ENCODE data around the gene EXPH5.

EXPH5 gene

DNA sequence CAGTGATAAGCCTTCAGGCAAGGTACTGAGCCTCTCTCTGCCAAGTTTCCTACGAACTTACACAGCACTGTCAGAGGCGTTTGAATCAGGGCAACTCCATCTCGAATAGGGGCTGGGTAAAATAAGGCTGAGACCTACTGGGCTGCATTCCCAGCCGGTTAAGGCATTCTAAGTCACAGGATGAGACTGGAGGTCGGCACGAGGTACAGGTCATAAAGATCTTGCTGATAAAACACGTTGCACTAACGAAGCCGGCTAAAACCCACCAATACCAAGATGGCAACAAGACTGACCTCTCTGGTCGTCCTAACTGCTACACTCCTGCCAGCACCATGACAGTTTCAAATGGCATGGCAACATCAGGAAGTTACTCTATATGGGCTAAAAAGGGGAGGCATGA, 75.0 kb downstream of the EXPH5 start:
- DNase-seq (ENCODE audit: low read depth), result no peak

DNA sequence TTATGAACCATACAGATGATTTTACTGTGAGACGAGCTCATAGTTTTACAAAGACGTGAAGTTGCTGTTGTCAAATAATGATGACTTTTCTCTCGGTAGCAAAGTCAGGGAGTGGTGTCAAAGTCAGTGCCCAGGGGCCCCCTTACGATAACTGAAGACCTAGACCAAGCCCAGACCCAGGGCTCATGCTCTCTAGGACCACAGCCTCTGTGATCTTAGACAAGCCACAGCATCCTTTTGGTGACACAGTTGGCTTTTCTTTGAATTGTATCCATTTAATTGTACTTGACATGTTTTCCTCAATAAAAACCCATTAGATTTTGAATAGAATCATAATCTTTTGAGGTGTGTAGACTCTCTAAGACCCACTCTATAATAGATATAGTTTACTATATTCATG, 77.4 kb downstream of the EXPH5 start:
- DNase-seq (ENCODE audit: low read depth), result no peak

DNA sequence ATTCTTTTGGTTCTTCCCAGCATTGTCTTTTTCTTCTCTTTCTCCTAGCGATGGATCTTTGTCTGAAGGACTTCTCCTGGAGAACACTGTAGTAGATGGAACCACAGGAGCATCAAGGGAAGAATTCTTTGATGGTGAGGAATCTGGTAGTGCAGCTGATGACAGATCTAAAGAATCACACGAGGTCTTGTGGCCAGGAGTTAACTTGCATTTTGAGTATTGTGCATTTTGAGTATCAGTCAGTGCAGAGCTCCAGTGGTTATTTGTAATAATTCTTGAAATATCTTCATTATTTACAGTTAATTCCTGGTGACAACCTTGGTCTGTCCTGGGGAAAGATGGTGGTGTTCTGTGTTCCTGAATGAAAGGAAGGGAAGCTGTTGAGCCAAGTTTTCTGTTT, 80.9 kb downstream of the EXPH5 start:
- DNase-seq (ENCODE audit: low read depth), result no peak

DNA sequence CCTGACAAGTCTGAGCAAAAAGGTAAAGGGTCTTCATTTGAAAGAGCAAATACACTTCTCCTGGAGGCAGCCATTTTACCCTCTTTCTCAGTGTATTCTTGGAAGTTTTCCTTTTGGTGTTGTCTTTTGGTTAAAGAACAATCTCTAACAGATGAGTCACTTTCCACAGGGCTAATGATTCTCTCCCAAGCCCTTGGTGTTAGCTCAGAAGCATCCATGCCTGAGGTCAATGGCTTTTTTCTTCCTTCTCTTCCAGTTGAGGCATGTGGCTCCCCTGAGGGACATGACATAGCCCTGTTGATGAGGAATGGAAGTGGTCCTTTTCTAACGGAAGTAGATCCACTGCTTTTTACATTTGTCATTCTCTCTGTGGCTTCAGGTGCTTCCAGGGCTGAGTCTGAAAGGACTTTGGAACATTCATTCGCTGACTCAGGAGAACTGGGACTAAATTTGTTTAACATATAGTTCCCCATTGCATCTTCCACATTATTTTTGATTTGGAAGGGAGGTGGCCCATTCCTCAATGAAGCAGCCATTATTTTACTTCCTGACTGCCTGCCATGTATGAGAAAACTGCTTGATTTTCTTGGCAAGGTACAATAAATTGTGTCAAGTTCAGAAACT, 81.6 kb downstream of the EXPH5 start:
- DNase-seq (ENCODE audit: low read depth), result no peak

DNA sequence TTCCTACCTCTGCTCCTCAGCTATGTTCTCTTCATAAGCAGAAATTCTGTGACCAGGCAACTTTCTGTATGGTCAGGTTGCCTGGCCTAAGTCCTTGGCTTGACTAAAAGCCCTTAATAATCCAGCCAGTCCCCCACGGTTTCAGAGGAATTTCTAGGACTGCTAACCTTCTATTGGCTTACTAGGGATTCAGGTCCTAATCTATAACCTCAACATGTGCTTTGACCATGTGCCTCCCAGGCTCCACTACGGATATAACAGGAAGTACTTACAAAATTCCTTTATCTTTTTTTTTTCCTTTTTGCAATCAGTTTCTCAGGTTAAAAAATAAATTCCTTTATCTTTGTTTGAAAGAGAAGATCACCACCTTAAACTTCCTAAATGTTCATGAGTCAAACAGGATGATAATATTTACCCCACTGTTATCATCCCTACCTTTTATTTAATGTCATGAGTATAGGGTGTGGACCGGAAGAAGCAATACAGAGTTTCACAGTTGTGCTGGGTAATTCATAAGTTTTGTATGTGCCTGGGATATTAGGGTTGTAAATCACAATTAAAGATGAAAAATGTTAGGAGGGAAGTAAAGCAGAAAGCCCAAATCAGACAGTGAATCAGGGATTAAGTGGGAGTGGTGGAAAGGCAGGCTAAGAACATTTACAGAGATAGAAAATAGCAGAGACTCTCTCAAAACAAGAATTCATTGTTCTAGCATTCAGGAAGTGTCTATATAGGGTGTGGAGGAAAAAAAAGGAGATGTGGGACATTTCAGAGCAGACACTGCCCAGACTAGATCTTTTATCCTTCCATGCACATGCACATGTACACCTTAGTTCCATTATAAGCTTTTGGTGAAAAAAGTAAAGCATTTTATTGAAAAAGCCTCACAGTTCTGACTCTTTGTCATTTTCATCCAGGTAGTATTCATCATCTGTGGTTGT, 84.6 kb downstream of the EXPH5 start:
- DNase-seq (ENCODE audit: low read depth), result no peak

DNA sequence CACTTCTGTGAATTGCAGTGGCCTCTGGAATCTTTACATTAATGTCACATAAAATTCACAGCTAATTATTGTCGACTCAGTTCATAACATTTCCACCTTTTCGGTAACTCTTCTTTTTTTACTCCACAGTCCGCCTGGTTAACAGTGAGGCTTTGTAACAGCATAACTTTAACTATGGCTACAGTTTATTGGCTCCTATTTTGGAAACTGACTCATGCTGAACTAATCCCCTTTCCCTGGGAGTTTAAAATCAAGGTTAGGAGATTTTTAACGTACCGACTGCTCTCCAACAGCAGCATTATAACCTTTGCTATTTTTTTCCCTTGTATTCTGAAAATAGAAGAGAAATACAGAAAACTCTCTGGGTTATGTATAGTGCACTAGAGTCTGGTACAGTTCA, 92.2 kb downstream of the EXPH5 start:
- DNase-seq (ENCODE audit: low read depth), result no peak

DNA sequence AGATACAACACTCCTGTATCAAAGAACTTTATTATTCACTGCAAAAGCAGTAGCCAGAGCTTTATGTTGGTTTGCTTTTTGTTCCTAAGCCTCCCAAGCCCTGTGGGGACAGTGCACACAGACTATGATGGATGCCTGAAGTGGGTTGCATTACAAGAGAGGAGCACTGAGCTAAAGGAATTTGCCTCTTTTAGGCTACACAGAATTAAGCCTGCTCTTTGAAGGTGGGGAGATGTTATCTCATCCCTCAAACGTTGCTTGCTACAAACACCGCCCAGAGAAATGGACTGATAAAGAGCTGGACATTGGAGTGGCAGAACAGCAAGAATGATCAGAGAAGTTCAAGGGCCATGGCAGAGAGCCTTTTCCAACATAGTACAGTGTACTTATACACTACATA, 92.8 kb downstream of the EXPH5 start:
- no peak for DNase-seq (ENCODE audit: low read depth)

DNA sequence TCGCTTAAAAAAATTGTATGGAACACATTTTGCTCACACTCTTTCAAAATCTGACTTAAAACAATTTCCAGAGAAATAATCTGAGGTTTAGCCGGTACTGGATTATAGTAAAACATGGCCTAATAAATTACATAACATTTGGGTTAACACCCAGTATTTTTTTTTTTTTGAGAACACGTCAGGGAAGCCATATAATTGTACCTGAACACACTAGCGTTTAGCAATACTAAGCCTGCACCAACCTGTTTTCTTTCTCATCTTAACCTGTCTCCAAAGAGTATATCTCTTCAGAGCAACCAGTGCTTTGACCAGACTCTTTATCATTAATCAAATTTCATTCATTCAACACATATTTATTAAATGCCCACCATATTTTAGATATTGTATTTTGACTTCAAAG, 93.4 kb downstream of the EXPH5 start:
- no peak for DNase-seq (ENCODE audit: low read depth)

DNA sequence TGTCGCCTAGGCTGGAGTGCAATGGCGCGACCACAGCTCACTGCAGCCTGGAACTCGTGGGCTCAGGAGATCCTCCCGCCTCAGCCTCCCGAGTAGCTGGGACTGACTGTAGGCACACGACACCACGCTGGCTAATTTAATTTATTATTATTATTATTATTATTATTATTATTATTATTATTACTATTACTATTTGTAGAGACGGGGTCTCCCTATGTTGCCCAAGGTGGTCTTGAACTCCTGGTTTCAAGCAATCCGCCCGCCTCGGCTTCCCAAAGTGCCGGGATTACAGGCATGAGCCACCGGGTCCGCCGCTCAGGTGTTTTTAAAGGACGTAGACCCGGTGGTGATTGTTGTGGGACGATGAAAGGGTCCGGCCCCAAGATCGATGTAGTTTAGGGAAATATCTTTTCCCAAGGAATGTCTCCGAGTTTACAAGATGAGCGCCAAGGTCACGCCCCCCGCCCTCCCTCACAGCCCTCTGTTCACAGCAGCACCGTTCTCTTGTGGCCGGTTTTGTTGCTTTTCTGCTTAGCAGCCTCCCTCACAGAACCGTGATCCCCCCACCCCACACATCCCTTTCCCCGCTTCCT, 94.7 kb downstream of the EXPH5 start:
- DNase-seq (ENCODE audit: low read depth), result no peak

DNA sequence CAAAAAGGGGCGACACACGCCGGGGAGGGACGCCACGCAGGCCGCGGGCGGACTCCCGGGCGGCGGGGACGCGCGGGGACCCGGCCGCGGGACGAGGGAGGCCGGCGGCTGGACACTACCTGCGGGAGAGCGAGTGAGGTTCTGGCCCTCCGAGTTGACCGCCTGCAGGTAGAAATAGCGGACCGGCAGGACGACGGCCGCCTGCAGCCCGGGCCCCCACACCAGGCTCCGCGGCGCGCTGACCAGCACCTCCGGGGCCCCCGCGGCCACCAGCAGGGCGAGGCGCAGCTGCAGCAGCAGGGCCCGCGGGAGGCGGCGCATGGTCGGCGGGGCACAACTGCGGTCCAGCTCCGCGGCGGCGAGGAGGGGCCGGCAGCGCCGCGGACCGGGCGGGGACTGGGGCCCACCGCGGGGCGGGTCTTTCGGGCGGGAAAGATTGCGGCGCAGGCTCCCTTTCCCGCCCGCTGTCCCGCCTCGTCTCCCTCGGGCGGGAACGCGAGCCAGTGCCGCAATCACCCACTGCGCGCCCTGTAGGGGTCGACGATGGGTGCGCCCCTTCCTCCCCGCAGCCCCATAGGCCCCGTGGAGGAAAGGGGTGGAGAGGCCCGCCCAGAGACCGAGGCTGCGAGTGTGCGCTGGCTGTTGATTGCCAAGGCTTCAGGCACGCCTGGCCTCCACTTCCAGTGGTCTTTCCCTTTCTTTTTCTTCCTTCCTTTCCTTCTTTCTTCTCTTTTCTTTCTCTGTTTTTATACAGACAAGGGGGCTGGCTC, 95.3 kb downstream of the EXPH5 start, which contains the start of gene POGLUT3:
POGLUT3 (minus strand) TSS at position 339 of the 770 bp plus-strand sequence; CDS start at position 321, 18 bp downstream.
- DNase-seq (ENCODE audit: low read depth), result peak; percentile 21

DNA sequence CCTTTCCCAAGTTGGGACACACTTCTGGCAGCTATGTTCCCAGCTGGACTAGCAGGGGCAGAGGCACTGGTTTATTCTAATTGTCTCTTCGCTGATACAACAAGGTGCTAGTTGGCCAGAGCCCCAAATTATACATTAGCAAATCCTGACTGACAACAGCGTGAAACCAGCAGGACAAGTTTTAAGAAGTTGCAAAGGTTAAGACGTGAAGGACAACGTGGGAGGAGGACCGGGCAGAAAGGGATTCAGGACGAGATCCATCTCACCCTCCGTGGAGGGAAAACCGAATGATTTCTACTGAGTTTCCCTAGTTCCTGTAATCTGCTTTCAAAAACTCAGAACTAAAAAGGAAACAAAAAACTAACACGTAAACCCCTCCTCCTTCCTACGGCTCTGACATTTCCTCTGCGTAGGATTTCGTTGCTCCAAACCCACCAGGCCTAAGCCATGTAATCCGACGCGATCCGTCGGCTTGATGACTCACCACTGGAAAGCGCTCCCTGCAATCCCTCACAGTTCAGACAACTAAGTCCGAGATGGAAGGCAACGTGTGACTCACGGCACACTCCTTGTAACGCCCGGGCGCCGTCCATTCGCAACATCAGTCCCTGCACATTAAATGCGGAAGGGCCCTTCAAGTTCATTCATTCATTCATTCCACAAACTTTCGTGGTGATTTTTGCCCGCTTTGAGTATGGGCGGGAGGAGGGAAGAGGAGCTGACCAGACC, 96.1 kb downstream of the EXPH5 start:
- peak; percentile 40 for DNase-seq (ENCODE audit: low read depth)

DNA sequence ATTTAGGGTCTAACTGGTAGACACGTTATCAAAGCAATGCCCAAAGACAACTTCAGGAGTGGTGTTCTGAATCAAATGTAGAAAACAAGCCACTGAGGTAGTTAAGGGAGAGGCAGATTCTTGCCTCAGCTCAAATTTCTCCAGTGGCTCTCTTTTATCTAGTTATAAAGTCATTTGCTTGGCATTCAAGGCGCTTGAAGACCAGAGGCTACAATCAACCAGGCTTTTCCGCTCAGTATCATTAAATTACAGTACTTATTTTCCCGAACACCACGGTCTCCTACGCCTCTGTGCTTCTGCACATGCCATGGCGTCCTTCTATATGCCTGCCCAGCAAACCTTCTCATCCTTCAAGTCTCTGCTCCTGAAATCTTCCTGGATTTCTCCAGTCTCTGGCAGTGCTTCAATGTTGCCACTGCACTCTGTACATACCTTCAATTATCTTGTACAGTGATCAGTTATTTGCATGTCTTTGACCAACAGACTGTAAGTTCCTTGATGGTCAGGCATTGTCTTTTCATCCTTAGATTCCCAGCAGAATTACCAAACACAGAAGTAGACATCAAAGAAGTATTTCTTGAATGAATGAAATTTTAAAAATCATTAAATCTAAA, 96.8 kb downstream of the EXPH5 start:
- DNase-seq (ENCODE audit: low read depth), result no peak

DNA sequence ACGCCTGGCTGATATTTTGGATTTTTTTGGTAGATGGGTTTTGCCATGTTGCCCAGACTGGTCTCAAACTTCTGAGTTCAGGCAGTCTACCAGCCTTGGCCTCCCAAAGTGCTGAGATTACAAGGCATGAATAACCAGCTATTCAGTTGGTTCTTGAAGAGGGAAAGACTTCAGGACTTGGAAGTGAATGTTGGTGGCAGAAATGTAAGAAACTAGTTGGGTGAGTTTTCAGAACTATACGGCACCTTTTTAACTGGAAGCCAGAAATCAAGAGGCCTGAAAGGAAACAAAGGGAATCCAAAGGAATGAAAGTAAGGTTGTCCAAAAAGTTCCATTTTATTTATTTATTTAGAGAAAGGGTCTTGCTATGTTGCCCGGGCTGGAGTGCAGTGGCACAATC, 98.2 kb downstream of the EXPH5 start:
- no peak for DNase-seq (ENCODE audit: low read depth)

DNA sequence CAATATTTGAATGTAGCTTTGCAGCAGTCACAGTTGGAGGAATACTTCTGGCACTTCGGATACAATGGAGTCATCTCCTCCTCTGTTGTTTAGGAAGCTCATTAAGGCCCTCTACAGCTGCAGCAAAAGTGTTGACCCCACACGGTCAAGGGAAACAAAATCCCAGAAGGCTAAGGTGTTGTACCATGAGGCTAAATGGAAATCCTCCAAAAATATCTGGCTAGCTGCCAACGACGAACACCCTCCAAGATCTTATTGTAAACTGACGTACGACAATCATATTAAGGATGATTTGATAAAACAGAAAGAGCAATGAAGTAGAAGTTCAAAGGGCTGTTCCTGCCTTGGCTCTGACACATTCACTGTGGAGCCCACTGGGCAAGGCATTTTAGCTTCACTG, 99.4 kb downstream of the EXPH5 start:
- no peak for DNase-seq (ENCODE audit: low read depth)

DNA sequence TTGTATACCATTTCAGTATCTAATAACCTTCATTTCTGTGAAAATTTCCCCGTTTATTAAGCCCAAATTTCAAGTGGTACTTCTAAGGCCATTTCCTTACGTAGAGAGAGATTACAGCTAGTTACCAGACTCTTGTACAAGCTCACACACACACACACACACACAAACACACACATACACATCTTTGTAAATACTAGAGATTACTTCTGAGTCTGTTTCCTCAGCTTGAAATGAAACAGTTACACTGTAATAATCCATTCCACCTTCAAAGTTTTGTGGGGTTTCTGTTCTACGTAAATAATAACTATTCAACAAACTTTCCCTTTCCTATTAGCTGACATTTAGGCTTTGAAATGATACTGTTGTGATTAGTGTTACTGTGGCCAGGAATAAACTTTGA, 101.6 kb downstream of the EXPH5 start:
- no peak for DNase-seq (ENCODE audit: low read depth)

DNA sequence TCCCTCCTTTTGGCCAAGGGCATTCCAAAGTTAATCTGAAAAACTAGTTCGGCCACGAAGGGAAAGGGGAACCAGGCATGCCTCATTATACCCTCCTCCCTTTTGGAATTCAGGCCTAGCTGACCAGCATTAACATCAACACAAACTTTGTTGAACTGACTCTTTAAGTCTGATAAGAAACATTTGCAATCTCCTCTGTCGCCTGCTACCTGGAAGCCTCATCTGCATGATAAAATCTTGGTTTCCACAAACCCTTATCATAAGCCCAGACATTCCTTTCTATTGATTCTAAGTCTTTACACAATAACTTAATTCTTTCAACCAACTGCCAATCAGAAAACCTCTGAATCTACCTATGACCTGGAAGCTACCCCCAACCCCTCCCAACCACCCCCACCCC, 106.7 kb downstream of the EXPH5 start:
- DNase-seq (ENCODE audit: low read depth), result no peak

DNA sequence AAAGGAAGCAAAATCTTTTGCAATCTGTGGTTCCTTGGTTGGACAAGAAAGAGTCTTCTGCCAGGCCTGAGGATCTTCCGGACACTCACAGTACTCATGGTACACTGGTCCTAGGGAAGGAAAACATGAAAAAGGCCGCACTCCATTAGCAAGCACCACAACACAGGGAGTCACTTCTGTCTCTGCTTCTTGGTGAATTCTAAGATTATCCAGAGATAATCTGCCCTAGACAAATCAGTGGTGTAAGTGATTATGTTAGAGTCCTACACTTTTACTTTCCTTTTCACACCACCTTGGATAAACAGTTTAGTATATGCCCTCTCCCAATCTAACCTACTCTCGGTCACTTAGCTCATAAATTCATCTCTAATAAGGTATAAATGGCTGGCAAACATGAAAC, 107.2 kb downstream of the EXPH5 start:
- DNase-seq (ENCODE audit: low read depth), result no peak

DNA sequence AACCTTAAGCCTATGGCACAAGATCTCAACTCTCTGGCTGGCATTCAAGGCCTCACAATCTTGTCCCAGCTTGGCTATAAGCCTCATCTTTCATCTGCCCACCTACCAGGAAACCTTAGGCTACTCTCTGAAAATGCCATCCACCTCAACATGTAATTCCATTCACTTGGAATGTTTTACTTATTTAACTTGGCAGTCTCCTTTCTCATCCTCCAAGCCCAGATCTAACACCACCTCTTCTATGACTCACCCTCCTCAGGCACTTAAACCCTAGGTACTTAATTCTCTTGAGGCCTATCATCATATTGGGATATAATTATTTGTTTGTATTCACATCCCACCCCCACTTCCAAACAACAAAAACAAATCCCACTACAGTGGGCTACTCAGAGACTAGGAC, 110.4 kb downstream of the EXPH5 start:
- DNase-seq (ENCODE audit: low read depth), result no peak

DNA sequence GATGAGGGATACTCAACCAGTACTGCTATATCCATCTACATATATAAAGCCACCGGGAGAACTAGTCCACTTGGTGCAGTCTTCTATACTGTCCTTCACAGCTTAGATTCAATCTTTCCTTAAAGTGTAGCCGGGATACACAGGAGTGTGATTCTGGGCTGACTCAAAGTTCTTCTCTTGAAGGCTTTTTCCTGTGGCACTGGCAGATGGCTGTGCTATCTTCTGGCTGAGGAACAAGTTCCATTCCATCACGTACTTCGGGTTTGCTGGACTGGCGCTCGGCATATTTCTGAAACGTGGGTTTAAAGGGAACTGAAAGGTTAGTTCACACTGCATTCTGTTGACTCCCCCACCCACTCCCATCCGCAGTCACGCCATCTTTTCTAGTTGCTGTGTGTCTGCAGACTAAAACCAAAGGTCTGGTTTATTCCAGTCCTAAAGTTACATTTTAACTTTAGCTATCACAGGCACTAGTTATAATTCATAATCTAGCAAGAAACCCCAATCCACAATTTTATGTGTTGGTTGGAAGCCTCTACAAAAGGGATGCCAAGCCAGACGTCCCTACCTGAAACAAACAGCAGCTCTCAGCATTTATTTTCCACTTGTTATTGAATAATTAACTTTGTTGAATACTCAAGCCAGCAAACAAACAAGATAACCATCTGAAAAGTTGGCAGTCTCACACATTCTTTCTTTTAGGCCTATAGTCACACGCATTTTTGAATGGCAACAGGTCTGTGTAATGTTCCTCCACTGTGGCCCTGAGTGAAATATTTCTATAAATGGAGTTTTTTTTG, 118.7 kb downstream of the EXPH5 start:
- no peak for DNase-seq (ENCODE audit: low read depth)

DNA sequence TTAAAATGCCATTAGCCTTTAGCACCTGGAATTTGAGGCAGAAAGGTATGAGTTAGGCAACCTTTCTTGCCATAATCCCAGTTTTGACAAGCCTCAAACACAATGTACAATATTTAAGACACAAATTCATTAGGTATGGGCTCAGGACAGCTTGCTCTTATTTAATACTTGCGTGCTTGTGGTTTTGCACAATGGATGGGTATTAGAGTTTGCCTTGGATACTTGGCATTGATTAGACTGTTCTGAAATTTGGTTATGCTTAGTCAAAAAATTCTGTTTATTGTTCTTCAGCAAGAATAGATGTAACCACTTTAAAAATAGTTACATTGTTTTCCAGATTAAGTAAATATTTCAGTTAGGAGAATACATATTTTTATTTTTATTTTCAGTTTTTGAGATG, 120.9 kb downstream of the EXPH5 start:
- DNase-seq (ENCODE audit: low read depth), result no peak

Data from stimulated activated CD8-positive, alpha-beta memory T cell treated with anti-CD3 and anti-CD28 coated beads, Interleukin-4, amount 100 ng/mL, for 24 hours (primary cell).